Activated CD4-positive, CD25-positive, alpha-beta regulatory T cell treated with anti-CD3 and anti-CD28 coated beads, Interleukin-2, amount 50 U/mL, for 24 hours (primary cell): ENCODE results near the gene KMT5C.

Experiments
- ATAC-seq, 2 donors: fragments of 150-1000 bp; cut with Tn5 transposase; one replicate each; pipeline ENCODE4 v1.10.0; 2021; ENCODE audit warnings: mild to moderate bottlenecking in 1 of 2, moderate library complexity in 1 of 2

Gene KMT5C

DNA sequence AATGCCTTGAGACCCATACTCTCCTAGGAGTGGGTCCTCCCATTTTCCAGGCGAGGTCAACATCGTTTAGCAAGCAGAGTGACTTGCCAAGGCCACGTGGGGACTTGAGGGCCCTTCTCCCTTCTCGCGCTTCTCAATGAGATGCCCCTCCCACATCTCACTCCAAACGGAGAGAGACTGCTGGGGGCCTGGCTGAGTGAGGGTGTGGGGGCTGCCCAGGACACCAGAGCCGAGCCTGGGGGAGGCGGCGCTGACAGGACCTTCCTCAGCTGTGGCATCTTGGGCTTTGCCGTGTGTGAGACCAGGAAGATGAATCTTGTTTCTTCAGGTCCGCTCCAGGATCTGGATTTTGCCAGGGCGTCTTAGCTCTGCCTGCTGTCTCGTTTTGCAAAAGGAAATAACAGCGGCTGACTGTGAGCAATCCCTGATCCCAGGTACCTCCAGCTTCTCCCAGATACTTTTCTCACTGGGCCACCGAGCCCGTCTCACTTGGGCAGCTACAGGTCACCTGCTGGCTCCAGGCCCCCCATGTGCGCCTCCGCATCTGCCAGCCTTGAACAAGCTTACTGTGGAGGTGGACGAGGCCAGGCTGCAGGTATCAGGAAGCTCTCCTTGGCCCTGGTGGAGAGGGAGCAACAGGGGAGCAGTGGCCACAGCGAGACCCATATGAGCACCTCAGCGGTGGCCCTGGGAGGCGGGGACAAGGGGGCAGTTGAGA, 8.8 kb downstream of the KMT5C start:
- no peak for ATAC-seq

DNA sequence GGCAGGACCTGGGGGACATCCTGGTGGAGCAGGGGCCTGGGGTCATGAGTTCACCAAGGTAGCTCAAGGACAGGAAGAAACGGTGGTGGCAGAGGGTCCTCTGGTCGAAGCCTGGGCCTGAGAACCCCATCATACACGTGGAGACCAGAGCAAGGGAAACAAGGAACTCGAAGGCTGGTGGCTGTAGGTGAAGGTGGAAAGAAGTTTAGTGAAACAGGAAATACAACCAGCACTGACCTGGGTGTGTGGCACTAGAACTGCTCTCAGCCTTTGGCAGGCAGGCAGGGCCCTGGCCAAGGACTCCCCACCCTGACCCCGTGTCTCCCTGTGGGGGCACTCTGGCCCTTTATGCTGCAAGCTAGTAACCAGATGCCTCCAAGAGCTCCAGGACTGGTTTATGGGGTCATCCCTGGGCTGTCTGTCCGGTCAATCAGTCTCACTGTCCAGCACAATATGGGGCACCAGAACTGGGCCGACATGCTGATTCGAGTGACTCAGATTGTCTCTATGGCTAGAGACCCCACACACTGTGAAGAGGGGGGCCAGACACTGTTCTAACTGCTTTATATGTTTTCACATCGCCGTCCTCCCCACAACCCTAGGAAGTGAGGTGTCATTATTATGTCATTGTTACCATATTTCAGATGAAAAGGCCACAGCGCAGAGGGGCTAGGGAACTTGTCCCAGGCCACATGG, 11.1 kb downstream of the KMT5C start:
- no peak for ATAC-seq

DNA sequence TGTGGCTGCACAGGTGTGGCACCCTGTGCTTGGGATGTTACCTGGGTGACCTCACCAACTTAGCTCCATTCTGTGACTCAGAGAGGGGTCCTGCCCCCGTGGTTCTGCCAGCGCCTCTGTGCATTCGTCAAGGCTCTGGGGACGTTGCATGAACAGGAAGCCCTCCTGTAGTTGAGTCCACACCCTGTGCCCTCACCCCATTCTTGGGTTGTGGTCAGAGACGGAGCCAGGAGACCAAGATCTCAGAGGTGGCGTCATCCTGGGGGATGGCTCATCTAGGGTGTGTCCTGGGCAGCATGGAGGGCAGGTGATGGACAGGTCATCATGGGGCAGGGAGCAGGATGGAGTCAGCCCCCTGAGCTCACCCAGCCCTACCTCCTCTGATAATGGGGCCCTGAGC, 12.4 kb downstream of the KMT5C start:
- ATAC-seq = no peak

DNA sequence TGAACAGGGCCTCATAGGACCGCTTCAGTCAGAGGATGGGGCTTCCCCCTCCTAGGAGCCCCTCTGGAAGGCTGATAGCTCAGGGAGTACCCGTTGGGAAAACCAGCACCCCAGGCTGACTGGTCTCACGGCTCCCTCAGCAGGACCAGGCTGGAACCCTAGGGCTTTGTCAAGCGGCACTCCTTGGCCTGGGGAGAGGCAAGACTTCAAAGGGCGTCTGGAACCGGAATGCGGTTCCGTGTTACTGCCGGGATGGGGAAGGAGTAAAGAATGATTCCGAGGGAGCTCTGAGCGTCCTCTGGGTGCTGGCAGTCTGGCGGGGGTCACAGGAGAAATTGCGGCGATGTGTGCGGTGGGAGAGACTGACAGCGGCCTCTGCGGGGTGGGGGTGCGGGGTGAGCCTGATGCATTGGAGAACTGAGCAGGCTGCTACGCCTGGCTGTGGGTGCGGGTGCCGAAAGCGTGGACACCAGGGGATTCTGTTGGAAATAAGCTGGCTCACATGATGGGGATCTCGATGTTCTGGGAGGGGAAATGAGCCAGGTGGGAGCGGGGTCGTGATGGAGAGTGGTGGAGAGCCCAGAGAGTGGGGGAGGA, 13.0 kb downstream of the KMT5C start:
- ATAC-seq = no peak

DNA sequence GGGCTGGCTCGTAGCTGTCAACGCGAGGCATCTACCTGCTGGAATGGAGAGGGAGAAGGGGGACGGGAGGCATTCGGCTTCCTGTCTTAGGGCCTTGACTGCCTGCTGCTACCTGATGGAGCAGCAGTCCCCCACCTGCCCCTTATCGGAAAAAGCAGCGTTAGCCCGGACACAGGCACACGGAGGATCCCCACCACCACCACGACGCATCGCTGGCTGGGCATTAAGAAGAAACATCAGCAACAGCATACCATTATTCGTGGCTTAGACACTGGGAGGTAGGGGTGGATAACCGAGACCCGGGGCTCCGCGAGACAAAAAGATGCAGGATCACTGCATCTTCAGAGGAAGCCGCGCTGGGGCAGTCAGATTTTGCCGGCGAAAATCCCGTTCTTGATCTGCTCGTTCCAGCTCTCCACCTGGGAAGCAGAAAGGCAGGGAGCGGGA, 13.7 kb downstream of the KMT5C start:
- ATAC-seq = no peak

DNA sequence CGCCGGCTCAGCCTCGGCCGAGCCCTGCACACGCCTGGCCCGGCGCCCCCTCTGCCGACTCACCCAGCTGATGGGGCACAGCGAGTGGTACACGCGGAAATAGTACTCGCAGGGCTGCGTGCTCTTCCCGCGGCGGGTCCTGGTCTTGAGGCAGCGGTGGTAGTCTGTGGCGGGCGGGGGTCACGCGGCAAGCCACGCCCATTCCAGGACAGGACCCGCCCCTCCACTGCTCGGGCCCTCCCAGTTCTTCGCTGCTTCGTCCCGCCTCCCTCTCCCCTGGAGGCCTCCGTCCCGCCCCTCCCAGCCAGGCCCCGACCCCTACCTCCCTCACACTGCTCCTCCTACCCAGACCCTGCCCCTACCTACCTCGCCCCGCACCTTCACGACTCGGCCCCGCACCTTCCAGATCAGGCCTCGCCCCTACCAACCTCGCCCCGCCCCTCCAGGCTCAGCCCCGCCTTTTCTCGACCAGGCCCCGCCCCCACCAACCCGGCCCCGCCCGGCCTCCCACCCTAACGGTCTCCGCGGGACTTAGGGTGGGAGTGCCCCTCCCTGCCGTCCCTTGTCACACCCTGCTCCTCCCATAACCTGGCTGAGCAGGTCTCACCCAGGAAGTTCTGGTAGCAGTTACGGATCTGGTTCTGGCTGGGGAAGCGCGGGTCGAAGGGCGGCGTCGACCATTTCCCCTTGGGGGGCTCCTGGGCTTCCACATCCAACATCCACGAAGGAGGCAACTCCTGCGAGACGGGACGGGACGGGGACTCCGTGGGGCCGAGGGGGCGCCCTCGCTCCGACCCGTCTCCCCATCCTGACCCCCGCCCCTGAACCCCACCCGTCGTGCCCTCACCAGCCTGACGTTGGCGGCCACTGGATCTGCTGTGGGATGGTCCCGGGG, 14.4 kb downstream of the KMT5C start:
- ATAC-seq = peak; percentile 76 to 87

DNA sequence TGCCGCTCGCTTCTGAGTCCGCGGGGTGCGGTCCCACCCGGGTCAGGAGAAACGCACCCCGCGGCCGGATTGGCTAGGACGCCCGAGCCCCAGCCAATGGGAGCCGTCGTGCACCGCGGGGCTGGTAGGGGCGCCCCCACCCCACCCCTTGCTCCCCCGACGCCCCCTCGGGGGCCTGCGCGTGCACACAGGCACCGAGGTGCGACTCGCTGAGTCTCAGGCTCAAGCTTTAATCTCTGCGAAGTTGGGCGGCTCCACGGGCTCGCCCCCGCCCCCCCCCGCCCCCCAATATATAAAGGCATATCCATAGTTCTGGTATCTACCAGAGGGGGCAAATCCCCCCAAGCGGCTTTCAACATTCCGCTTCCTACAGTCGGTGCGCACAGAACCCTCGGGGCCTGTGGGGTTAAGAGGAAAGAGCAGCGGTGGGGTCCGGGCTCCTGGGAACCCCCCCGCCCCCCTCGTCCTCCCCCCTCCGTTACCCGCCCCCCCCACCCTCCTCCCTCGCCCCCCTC, 15.1 kb downstream of the KMT5C start, which contains the start of gene COX6B2:
Gene COX6B2 (minus strand): TSS at position 22 of the 515 bp plus-strand sequence. CDS start 198 bp downstream, outside the sequence.
- ATAC-seq = no peak

DNA sequence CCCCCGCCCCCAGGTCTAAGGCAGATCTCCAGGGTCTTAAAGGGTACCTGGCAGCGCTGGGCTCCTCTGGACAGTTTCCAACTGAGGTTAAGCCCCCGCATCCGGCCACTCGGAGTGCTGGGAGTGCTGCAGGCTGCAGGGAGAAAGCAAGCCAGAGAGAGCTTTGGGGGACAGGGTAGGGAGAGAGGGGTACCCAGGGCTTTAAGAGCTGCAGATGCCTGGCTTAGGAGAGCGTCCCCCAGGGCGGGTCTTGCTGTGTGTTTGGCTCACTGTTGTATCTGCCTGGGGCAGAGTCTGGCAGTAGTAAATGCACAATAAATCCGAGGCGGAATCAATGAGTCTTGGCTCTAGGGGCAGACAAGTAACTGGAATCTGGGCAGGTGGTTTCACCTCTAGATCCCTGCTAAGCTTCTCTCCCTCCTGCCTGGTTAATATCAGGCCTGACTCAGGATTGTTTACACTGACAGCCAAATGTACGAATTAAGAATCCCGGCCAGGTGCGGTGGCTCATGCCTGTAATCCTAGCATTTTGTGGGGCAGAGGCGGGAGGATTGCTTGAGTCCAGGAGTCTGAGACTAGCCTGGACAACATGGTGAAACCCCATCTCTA, 15.6 kb downstream of the KMT5C start:
- ATAC-seq = no peak

DNA sequence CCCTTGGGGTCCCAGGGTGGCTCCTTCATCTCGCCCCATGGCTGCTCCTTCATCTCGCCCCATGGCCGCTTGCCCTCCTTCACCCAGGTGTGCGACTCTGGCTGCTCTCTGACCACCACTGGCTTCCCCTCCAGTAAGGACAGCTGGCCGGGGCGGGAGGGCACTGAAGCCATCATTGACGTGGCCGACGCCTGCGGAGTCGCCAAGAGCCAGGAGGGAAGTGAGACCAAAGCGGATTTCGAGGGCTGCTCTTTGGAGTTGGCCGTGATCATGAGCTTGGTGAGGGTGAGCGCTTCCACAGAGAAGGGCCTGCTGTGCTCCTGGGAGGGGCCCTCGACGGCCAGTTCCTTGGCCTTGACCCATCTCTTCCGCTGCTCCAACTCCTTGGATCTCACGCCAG, 18.8 kb downstream of the KMT5C start:
- ATAC-seq = no peak

DNA sequence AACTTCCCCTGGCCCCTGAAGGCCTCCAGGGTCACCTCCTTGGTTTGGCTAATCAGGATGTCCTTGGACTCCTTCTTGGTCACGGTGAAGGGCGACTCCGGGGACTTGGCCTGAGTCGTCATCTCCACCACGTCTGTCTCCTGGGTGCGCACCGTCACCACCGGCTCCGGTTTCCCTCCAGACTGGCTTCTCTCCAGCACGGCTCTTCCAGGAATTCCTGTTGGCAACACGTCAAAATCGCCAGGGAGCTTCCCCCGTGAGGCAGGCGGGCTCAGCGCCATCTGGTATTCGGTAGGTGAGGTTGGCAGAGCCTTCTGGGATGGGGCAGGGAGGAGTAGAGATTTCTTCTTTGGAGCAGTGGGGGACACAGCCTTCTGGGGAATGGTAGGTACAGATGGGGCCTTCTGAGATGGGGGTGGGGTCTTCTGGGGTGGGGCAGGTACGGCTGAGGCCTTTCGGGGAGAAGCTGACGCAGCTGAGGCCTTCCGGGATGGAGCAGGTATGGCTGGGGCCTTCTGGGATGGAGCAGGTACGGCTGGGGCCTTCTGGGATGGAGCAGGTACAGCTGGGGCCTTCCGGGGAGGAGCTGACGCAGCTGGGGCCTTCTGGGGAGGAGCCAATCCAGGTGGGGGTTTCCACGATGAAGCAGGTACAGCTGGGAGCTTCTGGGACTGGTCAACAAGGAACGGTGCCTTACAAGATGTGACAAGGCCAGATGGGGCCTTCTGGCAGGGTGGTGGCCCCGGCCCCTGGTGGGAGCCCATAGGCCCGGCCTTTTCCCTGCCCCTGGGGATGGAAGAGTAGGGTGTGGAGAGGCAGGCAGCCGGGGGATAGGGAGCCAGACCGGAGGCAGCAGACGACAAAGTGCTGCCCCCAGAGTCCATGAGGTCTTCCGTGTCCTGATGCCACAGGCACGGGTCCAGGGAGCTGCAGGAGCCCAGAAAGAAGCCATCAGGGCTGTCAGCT, 19.6 kb downstream of the KMT5C start:
- ATAC-seq = no peak

DNA sequence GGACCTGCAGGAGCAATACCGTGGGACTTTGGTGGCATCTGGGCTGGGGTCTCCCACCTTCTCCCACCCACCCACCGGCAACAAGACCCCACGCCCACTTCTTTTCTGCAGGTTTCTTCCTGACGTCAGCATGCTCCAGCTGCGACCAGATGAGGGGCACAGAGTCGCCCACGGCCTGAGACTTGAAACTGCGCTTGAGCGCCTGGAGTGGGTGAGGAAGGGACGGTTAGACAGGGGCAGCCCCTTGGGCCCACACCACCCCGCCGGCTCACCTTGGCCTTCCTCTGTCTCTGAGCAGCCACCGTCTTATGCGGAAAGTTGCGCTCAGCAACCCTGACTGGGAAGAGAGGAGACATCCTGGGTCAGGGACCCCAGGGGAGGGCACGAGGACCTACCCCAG, 21.2 kb downstream of the KMT5C start:
- no peak for ATAC-seq

DNA sequence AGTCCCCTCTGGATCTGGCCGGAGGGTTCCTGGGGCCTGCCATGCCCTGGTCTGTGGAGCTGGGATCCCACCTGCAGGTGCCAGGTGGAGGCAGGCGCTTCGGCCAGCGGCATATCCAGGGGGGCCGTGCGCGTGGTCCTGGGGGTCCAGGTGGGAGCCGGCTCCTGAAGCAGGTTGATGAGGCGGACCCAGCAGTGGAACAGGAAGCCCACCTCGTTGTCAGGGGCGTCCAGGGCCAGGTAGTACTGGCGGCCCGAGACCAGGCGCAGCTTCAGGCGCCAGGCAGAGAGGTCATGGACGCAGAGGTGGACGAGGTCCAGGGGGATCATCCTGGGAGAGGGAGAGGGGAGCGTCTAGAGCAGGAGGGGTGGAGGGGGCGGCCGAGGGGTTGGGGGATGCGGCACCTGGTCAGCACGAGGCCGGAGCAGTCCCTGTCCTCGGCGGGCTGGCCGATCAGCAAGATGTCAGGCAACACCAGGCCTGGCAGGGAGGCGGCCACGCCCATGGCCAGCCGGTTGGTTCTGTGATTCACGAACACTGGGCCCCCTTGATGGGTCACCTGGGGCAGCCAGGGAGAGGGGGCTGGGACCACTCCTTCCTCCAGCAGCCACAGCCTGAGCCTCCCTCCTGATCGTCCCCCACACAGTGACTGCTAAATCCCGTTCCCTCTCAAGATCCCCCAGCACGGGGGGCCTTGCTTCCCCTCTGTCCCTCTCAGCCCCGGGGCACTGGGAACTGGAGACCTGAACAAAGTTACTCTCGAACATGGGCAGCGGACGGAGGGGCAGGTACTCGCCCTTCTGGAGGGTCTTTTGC, 22.7 kb downstream of the KMT5C start:
- no peak for ATAC-seq

DNA sequence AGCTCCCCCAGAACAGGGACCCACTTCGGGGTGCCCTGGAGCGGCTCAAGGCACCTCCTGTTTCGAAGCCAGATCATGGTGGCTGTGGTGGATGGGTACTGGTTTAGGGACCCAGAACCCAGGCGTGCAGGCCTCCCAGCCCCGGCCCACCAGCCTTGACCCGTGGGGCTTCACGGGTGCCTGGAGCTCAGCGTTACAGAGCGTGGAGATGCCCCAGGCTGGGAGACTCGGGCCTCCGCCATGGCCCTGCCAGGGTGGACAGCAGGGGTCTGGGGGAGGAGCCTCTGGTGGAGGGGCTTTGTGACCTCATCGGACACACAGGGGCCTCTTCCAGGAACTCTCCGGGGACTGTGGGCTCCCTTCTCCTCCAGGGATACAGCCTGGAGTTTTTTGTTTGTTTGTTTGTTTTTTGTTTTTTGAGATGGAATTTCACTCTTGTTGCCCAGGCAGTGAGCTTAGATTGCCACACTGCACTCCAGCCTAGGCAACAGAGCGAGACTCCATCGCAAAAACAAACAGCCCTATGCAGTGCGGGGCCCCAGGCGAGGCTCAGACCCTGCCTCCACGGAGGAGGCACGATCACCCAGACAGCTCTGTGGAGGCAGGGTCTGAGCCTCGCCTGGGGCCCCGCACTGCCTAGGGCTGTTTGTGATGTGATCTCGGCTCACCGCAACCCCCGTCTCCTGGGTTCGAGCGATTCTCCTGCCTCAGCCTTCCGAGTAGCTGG, 23.5 kb downstream of the KMT5C start, which contains the start of gene GARIN5B:
Gene GARIN5B (minus strand): TSS at position 271 of the 727 bp plus-strand sequence. CDS start 194 bp downstream, at position 77.
- ATAC-seq = no peak

DNA sequence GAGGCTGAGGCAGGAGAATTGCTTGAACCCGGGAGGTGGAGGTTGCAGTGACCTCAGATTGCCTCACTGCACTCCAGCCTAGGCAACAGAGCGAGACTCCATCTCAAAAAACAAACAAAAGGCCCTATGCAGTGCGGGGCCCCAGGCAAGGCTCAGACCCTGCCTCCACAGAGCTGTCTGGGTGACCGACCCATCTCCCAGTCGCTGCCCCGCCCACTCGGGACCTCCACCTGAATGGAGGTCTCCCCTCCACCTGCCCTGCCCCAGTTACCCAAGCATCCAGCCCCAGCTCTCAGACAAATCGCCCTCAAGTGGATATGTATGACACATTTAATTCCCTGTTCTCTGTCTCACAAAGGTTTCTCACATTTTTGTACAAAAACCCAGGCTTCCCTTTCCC, 25.6 kb downstream of the KMT5C start:
- ATAC-seq = no peak

DNA sequence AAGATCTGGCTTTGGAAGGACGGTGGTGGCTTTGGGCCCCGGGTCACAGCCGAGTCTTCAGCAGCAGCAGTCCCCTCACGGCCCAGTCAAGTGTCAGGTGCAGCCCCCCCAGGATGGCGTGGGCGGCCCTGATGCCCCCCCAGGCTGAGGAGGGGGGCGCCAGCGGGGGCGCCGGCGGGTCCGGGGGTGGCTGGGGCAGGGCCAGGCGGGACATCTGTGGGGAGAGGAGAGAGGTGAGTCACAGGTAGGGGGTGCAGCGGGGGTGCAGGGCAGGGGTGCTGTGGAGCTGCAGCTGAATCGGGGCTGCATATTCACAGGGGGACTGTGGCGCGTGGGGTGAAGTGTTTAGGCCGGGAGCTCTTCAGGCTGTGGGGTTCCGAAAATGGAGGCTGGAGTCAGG, 26.3 kb downstream of the KMT5C start:
- no peak for ATAC-seq

DNA sequence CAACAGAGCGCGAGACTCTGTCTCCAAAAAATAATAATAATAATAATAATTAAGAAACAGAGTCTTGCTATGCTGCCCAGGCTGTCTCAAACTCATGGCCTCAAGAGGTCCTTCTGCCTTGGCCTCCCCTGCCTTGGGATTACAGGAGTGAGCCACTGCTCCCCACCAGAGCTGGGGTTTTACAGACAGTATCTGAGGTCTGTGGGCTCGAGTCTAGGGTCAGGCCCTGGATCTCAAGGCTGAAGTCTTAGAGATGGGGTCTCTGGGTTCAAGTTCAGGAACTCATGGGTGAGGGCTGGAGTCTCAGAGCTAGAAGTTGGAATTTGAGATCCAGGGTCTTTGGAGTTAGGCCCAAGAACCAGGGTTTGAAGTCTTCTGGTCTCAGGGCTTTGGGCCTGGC, 27.1 kb downstream of the KMT5C start:
- ATAC-seq = no peak

DNA sequence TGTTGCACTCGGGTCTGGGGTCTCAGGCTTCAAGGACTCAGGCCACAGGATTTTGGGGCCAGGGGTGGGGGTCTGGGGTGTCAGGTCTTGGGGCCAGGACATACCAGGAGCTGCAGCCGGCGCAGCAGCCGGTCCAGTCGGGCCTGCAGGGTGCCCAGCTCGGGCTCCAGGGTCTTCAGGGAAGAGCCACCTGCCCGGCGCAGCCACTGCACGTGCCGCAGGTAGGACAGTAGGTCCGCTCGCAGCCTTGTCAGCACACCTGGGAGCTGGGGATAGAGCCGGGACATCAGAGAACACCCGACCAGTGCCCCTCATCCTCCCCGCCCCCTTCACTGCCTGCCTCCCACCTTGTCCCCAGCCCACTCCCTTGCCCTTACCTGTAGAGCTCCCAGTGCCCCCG, 28.4 kb downstream of the KMT5C start:
- ATAC-seq = no peak

DNA sequence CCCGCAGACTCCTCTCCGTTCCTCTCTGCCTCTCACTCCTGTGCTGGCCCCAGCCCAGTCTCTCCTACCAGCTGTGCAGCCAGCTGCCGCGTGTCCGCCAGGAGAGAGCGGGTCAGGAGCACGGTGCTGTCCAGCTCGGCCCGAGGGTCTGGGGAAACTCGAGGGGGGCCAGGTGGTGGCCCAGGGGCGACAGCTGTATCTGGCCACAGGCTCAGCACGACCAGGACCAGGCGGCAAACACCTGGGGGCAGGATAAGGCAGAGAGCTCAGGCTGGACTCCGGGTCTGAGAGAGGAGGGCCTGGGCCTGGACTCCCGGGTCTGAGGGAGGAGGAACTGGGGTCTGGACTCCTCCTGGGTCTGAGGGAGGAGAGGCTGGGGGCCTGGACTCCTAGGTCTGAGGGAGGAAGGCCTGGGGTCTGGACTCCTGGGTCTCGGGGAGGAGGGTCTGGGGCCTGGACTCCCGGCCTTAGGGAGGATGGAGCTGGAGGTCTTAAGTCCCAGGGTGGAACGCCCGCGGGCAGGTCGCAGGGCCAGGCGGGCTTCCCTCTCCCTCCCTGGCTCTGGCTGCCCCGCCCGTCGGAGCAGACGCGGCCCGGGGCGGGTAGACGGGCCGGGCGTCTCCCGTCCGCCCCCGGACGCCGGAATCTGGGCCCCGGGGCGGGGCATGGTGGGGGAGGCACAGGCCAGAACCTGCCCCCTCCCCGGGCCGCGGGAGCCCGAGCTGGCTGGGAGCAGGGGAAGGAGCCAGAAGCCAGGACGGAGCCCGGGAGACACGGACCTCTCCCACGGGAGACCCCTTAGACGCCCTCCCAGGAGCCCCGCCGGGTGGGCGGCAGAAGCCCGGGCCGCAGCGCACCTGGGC, 29.3 kb downstream of the KMT5C start:
- peak; percentile 25 to 42 for ATAC-seq
